Superior temporal gyrus (tissue), 1 donor: ENCODE results near the gene ENTPD6.
A peak's percentile ranks its signal among the peaks of the same experiment; 100 is the strongest.
"Not testable (repeated sequence)": the region's sequence is repeated elsewhere in the genome, so short reads cannot be mapped to it uniquely, and the experiment has no call there.

Experiments
- DNase-seq: peaks from one replicate; pipeline ENCODE4 v3.0.0-alpha.2; 2016; ENCODE audit errors: extremely low spot score

Gene ENTPD6

DNA sequence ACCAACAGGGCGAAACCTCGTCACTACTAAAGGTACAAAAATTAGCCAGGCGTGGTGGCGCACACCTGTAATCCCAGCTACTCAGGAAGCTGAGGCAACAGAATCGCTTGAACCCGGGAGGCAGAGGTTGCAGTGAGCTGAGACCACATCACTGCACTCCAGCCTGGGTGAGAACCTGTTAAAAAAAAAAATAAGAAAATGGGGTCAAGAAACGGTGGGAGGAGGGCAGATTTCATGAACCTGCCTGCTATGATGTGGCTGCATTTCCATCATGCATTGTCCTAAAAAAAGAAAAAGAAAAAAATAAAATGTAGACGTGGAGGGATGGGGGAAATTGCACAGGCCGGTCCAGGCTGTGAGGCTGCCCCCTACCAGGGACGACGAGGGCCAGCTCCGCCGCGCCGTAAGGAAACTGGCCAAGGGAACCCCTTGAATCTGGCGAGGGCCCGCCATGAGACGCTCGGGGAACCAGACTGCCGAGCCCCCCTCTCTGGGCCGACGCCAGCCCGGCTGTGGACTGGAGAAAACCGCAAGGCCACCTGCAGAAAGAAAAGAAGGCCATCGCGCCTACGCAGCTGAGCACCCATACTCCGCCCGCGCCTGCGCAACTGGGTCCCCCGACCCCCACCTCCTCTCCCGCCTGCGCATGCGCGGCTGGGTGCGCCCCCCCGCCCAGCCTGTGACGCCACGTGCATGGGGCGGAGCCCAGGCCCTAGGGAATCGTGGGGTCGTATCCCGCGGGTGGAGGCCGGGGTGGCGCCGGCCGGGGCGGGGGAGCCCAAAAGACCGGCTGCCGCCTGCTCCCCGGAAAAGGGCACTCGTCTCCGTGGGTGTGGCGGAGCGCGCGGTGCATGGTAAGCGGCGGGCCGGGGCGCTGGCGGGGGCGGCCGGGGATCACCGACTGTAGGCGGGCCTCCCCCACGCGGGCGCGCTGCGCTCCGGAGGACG lies at the start of gene ENTPD6:
Gene ENTPD6, plus strand, starts transcription at position 699 of the 948 bp plus-strand sequence. CDS start 10,825 bp downstream, outside the sequence.
- DNase-seq, result peak; percentile 94

DNA sequence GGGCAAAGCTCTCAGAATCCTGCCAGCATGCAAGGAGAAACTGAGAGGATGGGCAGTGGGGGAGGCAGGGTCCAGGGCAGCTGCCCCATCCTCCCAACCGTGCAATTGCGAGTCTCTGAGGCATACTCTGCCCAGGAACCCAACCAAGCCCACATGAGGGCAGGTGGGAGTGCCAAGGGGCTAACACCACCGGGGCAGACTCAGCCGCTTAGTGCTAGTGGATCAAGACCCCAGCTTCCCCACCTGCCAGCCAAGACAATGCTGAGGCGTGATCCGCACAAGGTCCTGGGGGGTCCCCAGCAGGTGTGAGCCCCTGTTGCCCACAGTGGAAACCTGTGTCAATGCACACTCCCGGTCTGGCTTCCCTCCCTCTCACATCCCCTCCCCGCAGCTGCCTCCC lies 48.5 kb upstream of the ENTPD6 start:
- DNase-seq, result no peak

DNA sequence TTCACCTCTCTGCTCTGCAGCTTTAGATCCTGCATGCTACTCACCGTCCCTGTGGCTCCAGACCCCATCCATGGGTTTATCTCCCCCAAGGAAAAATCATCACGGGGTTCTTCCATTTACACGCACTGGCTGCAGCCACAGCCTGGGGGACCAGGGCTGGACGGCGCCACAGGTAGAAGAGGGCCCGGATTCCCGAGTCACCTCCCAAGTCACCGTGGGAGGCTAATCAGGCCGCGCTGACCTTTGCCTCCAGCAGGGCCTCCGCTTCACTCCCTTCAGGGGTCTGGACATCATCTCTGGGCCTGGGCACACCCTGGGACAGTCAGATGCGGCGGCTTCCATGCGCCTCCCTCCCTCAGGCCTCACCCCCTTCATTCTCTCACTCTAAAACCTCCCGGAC lies 47.8 kb upstream of the ENTPD6 start:
- DNase-seq, result no peak

DNA sequence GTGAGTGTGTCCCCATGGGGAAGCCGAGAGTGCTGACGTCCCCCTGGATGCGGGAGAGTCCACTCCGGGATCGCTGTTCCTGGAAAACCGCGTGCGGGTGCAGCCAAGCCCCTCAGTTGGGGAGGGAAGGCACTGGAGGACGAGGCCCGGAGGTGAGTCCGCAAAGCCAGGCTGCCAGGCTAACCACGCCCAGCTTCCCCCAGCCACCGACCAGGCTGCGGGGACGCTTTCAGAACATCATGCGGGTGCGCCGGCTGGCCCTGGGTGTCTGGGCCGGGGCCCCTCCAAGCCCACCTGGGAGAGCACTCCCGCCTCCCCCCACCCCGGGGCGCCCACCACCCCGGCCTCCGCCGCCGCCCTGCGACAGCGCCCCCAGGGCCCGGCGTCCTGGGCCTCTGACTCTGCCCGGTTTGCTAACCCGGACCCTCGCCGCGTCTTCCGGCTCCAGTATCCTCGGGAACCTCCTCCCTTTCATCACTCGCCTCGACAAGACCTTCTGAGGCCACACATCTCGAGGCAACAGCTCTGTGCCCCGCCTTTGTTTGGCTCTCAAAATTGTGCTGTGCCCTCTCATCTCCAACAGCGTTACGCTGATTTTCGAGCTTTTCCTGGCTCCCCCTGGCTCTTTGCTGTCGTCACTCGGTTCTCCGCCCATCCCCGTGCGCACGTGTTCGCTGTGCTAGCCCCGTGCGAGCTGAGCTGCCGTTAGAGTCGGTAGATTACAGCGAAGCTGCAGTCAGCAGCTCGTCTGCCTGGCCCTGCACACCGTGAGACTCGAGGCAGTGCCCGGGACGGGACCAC lies 47.1 kb upstream of the ENTPD6 start:
- DNase-seq, result peak; percentile 48

DNA sequence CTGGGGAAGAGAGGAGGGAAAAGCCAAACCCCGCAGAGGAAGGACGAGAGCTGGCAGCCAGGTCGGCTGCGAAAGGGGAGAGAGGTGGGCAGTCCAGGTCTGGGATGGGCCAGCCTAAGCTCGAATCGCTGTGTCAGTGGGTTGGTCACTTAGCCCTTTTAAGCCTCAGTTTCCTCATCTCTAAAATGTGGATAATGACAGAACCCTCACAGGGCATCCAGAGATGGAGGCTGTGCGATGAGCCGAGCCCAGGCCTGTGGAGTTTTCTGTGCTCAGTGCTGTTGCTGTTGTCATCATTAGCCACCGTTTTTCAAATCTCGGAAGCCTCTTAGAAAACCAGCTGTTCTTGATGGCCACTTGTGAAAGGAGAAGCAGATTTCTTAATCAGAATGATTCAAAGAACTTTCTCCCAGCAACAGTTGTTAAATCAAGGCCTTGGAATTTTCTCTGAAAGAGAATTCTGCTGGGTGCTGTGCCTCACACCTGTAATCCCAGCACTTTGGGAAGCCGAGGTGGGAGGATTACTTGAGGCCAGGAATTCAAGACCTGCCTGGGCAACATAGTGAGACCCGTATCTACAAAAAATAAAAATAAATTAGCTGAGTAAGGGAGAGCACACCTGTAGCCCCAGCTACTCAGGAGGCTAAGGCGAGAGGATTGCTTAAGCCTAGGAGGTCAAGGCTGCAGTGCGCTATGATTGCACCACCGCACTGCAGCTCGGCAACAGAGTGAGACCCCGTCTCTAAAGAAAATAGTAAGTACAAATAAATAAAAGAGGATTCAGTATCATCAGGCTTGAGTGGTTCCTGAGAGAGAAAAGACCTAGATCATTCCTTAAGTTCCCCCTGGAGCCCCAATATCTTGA lies 46.3 kb upstream of the ENTPD6 start:
- DNase-seq, result no peak

DNA sequence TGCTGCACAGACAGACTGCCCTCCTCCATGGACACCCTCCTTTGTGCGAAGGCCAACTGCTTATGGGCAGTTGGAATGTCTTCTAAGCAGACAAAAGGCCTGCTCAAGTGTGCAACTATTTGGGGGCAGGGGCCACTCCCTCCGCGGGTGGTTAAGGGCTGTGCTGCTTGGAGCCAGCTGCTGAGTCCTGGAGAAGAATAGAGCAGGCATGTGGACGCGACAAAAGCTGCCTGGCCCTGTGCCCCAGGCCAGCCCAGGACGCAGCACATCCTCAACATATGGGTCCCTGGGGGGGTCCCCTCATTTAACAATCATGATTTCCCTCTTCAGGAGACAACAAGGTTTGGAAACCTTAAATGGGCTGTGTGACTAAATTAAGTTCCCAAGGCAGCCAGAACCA lies 45.5 kb upstream of the ENTPD6 start:
- no peak for DNase-seq

DNA sequence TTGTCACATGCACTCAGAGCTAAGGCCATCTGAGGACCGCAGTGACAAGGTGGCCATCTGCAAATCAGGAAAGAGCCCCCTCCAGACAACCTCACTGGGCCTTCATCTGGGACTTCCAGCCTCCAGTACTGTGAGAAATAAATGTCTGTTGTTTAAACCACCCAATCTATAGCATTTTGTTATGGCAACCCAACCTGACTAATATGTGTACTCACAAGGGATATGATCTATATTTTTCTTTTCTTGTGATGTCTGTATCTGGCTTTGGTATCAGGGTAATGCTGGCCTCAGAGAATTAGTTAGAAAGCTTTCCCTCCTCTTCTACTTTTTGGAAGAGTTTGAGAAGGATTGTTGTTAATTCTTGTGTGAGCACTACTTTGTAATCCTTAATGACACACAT lies 37.5 kb upstream of the ENTPD6 start:
- no peak for DNase-seq

DNA sequence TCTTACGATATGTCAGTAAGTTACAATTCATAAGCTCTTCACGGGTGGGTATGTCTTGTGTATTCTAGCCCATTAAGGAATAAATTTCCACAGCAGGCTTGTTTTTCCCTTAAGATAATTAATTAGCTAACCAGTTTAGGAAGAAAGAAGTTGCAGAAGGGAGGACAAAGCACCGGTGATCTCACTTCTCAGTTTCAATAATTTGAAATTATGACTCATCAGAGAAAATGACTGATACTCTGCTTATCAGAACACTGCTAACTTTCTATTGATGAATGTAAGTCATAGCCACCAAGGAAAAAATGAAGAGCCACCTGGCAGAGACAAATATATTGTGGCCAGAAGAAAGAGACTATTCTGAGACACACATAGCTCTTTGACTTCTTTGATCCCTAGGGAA lies 35.0 kb upstream of the ENTPD6 start:
- no peak for DNase-seq

DNA sequence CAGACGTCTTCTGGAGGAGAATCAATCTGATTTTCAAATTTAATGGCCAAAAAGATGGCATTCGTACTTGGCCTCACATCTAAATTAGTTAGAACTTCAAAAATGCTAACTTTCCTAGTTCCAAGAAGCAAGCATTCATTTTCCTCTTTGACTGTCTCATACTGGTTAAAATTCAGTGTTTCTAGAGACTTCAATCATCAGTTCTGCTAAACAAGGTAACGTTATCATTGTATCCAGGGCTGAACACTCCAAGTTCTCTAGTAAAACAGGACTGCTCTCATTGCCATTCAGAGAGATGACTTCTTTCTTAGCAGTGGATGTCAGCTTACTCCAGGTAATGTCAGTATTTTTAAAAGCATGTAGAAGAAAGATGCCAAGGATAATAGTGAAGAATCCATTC lies 34.6 kb upstream of the ENTPD6 start:
- no peak for DNase-seq

DNA sequence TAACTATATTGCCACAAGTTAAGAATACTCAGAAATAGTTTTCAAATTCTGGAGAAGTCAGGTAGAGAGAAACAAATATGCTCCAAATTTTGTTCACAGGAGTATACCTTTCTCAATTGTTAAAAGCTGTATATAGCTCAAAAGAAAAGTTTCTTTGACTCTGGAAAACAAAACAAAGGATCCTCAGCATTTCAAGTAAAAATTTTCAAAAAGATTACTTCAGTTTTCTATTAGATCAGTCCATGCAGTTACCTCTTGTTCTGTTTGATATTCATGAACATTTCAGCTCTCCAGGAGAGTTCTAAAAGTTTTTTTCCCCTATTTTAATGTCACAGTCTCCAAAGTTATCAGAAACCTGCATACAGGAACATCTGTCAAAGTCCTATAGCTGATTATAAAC lies 30.4 kb upstream of the ENTPD6 start:
- no peak for DNase-seq

DNA sequence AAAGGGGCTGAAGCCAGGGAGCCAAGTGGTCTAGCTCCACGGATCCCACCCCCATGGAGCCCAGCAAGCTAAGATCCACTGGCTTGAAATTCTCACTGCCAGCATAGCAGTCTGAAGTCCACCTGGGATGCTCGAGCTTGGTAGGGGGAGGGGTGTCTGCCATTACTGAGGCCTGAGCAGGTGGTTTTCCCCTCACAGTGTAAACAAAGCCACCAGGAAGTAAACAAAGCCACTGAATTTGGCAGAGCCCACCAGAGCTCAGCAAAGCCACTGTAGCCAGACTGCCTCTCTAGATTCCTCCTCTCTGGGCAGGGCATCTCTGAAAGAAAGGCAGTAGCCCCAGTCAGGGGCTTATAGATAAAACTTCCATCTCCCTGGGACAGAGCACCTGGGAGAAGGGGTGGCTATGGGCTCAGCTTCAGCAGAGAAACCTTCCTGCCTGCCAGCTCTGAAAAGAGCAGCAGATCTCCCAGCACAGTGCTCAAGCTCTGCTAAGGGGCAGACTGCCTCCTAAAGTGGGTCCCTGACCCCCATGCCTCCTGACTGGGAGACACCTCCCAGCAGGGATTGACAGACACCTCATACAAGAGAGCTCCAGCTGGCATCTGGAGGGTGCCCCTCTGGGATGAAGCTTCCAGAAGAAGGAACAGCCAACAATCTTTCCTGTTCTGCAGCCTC lies 29.3 kb upstream of the ENTPD6 start:
- not testable (repeated sequence) for DNase-seq

DNA sequence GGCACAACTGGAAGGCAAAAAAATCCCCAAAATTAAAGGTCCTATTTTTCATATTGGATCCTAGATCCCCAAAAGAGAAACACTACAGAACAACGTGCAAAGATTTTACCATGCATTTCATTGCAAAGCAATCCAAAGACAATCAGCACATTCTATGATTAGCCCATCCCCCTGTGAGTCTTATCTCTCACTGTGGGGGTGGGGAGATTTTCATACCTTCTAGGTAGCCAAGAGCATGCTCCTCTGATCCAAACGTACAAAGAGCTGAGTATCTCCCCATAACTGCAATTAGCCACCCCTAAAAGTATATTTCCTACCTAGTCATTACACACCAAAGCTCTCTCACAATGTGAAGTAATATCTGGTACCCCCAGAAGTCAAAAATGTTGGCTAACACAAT lies 22.2 kb upstream of the ENTPD6 start:
- no peak for DNase-seq

DNA sequence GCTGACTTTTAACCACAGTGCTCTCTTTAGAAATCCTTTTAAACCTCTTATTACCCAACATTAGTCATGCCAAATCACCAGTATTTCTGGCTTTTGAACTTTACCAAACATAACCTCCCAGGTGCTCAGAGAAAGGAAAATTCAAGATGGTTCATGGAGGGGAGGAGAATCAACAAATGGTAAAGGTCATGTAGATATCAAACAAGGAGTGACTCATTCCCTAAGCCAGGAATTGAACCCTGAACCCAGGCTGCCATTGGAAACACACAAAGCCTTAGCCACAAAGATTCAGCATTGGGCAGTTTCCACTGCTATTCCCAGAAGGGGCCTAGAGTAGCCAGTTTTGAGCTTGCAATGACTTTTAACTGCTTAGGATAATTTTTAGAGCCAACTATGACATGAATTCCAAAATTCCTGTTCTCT lies 21.6 kb upstream of the ENTPD6 start:
- no peak for DNase-seq

DNA sequence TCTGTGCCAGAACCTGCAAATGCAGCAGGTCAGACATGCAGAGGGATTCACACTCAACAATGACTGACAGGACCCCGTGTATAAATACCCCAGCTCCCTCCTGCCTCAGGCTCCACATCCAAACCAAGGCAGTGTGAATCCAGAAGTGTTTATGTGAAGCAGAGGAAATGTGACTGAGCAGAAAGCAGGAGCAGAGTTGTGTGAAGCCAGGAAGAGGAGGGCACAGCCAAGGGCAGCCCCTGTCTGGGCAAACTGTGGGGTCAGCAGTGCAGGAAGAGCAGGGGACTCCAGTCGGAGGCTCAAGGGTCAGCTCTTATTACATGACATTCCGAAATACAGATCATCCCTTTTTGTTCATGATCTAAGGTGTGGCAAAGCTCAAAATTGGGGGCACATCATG lies 19.3 kb upstream of the ENTPD6 start:
- DNase-seq, result no peak

DNA sequence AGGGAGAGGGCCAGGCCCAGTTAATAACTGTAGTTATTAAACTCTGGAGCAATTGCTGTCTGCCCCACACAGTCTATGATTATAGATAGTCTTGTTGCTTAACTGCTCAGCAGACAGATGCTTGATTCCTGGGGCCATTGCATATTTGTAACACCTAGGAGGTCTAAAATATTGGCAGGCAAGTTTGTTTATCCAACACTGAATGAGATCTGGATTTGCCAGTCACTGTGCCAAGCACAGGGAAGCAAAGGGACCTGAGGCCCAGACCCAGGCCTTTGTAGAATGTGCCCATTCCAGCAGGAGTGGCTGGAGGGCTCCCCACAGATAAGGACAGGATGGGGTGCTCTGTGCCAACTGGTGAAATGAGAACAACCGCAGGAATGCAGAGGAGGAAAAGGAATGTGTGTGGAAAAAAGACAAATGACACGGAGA lies 17.6 kb upstream of the ENTPD6 start:
- DNase-seq, result no peak

DNA sequence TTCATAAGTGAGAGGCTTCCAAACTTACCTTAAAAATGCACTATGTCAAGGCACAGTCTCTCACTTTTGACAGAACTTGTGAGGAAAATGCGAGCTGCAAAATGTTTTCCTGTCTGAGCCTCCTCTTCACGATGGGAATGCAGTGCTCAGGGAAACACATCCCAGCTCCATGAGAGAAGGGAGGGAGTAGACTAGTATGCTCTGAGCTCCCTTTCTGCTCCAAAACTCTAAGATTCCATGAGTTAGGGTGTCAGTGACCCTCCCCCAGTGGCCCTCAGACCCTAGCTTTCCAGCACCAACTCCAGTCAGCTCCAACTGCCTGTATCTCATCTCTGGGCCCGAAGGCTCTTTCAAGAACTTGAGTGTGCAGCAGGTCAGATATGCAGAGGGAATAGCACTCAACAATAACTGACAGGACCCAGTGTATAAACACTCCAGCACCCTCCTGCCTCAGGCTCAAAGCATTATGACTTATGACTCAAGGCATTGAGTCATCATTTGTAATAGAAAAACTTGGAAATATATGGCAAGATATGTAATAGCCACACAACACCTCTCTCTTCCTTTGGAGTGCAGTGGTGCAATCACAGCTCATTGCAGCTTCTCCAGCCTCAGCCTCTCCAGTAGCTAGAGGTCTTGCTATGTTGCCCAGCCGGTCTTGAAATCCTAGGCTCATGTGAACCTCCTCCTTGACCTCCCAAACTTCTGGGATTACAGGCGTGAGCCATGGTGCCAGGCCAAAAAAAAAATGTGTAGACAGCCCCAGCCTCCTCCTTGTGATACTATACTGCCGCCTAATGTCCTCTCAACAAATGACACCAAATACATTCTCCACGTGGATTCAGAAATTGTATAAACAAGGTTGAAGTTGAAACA lies 16.7 kb upstream of the ENTPD6 start:
- DNase-seq, result peak; percentile 79

DNA sequence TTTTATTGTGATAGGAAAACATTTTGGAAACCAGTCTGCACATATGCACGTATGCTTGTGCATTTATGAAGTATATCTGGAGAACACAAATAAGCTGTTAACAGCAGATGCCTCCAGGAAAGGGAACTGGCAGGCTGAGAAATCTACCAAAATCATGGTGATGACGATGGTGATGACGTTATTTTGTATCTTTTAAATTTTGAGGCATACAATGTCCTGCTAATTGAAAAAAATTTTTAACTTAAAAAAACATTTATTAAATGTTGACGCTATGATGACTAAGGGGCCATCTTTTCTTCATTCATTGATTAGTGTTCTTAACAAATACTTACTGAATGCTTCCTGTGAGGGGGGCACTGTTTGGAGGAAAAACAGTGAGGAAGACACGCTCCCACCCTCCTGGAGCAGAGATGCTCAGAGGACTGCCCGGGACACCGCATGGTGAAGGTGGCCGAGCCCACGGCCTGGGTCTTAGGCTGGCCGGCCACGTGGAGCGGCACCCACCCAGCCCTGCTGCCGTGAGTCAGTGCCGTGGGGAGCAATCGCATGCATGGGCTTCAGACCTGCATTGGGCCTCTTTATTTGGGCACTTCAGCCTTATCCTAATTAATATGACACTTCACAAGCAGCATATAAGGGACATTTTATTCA lies 15.9 kb upstream of the ENTPD6 start:
- no peak for DNase-seq

DNA sequence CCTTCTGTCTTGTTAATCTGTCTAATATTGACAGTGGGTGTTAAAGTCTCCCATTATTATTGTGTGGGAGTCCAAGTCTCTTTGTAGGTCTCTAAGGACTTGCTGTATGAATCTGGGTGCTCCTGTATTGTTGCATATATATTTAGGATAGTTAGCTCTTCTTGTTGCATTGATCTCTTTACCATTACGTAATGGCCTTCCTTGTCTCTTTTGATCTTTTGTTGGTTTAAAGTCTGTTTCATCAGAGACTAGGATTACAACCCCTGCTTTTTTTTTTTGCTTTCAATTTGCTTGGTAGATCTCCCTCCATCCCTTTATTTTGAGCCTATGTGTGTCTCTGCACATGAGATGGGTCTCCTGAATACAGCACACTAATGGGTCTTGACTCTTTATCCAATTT lies 11.1 kb upstream of the ENTPD6 start:
- DNase-seq, result not testable (repeated sequence)

DNA sequence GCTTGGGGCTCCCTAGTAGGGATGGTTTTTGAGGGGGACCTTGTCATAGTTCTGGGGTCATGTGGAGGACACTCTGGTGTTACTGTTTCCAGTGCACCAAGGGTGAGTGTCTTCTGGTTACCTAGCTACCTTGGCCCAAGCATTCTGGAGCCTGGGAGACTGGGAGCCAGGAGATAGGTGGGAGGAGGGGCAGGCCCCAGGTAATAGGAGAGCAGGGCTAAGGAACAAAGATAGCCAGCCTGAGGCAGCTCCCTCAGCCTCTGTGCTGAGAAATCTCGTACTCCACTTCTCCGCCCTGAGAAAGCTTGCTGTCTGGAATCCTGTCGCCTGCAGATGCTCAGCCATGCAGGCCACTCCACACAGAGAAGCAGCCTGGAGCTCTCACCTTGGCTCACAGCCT lies 8.3 kb upstream of the ENTPD6 start:
- no peak for DNase-seq

DNA sequence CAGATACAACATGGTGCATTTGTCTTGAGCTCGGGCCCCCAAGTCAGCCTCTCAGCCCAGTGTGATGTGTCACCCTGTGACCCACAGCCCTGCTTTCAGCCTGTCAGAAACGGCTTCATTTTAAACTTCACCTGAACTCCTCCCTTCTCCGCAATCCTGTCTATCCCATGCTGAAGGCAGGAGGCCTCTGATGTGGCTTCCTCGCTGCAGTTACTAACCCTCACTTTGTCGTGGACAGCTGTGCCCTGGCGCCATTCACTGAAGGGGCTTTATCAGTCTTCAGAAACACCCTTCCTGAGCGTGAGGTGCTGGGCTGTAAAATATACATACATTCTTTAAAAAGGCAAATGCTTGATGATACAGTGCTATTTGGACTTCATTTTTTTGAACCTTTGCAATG lies 7.9 kb upstream of the ENTPD6 start:
- no peak for DNase-seq
